CD4-positive, alpha-beta T cell treated with Interleukin-21 for 1 hour (primary cell): Measurements from ENCODE around the gene PAX7.

Experiments used
- DNase-seq: peaks from one replicate; pipeline ENCODE4 v3.0.0-alpha.2; 2020

PAX7 gene

DNA sequence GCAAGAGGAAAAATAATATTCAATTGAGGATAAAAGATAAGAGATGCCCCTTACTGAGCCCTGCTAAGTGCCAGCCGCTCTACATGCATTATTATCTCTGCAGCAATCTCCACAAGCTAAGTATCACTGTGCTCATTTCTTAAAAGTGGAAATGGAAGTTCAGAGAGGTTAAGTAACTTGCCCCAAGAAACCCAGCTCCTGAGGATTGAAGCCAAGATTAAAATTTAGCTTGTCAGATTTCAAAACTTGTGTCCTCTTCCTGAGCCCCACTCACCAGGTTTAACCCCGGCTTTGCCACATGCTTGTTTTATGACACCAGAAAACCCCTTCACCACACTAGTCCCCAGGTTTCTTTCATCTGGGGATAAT lies 11.2 kb upstream of the PAX7 start:
- no peak for DNase-seq

DNA sequence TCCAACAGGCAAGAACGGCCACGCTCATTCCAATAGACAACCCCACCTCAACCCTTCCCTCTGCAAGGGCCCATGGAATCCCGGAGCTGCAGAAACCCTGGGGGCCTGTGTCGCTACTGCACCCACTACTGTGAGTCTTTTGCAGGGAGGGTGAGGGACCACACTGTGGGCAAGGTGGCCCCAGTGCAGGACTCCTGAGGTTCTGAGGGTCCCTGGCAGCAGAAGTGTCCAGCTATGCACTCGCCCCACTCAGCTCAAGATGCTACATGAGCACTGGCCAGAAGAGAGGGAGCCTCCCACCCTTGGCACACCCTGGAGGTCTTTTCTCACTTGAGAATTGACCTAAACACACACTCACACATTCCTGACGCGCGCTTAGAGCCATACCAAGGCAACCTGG lies 2.1 kb upstream of the PAX7 start:
- no peak for DNase-seq

DNA sequence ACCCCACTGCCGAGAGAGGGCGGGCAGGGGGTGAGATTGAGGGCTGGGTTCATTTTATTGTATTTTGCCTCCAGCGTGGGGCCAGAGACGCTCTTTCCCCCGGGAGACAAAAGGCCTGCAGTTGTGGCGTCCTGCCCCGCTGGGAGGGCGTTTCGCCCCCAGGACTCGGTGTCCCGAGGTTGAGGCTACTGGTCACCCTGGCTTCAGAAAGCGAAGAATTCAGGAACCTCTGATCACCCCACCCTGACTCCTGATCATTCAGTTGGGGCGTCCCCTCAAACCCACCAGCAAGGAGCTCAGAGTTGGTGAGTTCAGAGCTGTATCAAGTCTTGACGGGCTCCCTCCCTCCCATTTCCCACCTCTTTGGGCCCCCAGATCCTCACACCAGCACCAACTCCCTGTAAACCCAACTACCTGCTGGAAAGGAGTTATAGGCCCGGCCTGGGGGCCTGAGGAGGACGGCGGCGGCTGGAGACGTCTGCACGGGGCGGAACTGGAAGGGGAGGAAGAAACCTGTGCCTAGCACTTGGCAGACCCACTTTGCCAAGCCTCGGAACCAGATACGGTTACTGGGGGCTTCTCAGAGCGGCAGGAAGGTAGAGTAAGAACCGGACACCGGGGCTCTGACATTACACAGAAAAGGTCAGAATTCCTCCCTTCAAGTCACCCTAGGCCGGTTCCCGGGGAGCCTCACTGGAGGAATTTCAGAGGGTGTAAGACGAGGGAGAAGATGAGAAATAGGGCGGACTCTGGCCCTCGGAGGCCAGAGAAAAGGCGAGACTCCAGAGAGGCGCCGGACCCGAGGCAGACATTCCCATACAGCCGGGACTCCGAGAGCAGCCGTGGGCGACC lies 761 bp upstream of the PAX7 start:
- no peak for DNase-seq

DNA sequence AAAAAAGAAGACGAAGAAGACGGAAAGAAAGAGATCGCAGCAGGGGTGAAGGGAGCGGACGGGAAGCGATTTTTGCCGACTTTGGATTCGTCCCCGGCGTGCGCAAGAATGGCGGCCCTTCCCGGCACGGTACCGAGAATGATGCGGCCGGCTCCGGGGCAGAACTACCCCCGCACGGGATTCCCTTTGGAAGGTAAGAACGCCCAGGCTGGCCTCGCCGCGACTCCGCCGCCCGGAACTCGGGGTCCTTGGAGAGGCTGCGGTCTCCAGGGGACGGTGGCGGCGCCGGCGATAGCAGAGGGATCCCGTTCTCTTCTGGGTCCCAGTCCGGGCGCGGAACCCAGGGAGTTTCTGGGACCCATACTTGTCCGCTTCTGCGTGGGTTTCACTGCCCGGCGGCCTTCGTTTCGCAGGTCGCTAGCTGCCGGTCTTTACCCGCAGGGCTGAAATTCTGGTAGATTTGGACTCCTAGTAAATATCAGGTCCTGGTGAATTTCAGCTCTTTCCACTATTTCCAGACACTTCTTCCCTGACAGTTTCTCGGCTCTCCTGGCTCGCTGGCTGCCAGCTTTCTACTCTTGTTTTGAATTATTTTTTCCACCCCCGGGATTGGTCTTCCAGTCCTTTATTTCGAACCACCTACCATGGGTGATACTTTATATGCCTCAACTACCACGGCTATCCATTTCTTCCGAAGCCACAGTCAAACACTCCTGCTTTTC lies 1.0 kb downstream of the PAX7 start:
- DNase-seq = no peak

DNA sequence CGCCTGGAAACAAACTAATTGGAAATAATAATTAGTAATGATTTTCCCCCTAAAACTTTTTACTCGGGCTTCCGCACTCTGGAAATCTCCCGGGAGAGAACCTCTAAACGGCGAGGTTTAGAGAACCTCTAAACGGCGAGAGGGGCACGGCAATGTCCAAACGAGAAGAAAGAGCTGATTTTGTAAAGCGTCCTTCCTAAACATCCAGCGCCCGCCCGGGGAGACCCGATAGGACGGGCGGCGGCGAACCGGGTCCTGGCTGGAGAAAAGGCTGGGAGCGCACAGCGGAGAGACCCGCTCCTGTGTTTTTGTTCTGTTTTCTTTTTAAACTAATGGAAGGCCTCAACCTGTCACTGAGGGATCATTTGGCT lies 1.6 kb downstream of the PAX7 start:
- no peak for DNase-seq

DNA sequence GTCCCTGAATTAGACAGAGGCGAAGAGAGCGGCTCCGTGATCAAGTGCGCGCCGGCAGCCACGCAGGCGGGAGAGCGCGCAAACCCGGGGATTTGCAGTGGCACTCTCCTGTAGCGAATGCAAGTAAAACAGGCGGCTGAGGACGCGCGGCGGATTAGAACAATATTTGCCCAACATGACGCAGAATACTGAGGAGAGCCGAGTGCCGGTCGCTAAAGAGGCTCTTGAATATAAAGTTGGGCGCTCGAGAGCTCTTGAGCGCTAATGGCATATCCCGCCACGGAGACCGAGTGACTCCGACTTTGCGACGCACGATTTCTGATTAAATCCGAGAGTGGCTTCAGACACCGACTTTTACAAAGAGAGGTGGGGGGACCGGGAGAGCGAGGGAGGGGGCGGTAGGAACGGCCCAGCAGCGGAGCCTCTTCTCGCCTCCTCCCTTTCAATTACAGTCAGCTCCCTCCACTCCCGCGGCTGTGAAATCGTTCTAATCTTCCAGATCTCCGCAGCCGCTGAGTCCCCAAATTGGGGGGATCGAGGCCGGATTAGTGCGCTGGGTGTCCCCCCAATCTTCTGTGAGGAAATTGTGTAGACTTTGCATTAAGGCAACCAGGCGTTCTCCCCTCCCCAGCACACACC lies 2.3 kb downstream of the PAX7 start:
- DNase-seq = no peak

DNA sequence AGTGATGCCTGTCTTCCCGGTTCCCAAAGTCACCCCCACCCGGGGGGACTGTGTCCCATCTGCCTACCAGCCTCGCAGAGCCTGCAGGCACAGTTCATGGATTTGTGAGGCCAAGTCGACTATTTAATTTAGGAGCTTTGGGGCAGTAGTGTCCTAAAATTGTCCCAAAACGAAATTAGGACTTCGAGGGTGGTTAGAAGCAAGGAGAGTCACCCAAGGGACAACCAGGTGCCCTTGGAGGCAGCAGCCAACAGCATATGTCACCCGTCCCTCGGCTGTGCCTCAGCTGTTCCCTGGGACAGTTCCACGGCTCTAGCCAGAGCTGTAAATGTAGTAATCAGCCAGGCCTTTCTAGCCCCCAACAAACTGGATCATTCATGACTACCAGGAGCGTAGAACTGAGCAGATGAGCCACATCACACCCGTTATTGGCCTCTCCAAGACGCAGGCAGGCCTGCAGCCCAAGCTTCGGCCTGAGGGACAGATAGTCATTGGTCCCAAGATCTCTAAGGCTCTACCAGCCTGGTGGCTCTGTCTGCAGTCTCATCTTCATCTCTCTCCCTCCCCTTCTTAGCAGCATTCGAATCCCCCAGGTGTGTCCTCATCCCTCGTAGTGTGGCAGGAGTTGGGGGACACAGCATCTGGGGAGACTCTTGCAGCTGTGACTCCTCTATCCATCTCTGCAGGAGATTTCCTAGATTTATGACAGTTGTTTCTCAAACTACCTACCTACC lies 2.9 kb downstream of the PAX7 start:
- DNase-seq = no peak

DNA sequence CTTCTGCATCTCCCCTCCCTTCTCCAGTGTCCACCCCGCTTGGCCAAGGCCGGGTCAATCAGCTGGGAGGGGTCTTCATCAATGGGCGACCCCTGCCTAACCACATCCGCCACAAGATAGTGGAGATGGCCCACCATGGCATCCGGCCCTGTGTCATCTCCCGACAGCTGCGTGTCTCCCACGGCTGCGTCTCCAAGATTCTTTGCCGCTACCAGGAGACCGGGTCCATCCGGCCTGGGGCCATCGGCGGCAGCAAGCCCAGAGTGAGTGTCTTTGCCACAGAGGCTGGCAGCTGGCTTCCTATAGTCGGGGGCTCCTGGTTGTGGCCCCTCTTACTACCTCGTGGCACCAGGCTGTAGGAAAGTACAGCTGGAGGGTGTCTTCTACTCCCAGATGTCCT lies 3.6 kb downstream of the PAX7 start:
- DNase-seq = no peak

DNA sequence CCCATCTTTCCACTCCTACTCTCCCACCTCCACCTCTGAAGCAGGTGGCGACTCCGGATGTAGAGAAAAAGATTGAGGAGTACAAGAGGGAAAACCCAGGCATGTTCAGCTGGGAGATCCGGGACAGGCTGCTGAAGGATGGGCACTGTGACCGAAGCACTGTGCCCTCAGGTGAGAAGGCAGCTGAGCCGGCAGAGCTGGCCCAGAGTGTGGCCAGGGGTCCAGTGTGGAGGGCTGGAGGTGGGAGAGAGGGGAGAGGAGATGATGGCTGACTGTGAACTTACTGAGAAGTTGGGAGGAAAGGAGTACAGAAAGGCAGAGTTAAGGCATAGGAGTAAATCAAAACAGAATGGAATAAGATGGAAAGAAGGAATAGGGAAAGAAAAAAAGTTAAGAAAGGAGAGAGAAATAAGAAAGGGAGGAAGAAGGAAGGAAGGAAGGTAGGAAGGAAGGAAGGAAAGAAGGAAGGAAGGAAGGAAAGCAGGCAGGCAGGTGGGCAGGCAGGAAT lies 4.5 kb downstream of the PAX7 start:
- no peak for DNase-seq

DNA sequence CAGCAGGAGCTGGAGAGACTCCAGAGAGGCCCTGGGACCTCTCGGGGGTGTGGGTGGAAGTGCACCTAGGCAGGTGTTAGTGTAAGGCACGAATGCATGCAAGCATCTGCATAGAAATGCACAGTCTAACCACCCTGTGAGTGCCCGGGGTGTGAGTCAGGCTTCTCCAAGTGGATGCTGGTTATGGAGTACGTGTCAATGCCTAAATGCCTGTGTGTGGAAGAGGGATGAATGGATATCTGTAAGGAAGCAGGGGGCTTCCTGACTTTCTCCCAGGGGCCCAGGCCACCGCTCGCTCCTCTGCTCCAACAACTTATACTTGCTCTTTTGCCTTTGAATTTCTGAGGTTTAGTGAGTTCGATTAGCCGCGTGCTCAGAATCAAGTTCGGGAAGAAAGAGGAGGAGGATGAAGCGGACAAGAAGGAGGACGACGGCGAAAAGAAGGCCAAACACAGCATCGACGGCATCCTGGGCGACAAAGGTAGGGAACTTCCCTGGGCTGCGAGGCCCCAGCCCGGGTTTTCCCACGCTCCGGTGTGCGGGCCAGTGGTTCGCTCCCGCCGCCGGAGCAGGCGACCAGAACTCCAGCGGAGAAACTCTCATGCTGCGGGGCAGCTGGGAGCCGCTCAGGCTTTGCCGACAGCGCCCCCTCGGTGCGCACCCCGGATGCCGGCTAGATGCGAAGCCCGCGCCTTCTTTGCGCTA lies 5.4 kb downstream of the PAX7 start:
- DNase-seq = no peak

DNA sequence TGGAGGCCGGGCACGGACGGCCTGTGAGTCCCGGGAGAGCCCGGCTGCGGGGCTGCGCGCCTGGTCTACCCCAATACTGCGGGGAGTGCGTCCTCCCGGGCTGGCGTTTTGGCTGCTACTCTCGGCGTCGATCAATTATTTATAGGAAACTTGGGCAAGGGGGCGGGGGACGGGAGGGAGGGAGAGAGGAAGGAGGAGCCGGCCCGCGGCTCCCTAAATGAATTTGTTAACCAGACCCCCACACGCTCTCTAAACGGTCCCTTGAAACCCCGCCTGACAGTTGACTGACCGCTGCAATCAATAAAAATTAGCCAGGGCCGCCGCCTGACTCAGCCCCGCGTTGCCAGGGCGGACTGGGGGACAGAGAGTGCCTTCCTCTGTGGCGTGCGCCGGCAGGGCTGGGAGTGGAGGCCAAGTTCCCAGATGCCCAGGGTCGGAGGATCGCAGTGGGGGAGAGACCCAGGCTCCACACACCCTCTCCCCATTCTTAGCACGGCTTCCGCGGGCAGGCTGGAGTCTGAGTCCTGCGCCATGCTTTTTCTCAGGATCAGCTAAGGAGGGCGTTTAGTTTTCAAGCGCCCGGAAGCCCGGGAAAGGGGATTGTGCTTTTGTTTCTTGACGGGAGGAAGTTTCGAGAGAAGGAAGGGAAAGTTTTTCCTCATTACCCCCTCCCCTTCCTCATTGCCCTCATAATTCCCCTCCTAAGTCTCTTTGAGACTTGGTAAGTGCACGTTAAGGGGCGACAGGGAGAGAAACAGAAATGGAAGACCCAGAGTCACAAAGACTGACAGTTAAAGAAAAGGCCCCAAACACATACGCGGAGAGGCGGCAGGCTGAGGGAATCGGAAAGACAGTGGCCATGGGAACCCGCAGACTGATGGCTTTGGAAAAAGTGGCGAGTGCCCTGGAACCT lies 6.2 kb downstream of the PAX7 start:
- DNase-seq = no peak

DNA sequence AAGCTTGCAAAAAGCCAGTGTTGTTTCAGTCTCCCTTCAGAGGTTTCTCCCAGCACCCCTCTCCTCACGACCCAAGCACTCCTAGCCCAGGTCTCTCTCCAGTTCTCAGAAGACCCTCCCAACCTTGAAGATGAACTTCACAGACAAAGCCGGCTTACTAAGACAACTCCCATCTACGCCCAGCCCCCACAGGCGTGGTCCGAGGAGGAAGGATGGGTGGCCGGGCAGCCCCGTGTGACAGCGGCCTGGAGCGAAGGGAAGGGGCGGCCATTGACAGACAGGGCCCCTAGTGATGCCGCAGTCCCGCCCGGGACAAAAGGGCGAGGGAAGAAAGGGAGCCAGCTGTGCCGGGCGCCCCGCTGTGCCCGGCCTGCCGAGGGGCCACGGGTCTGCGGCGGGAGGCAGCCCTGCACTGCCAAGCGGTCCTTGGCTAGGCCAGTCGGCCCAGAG lies 6.9 kb downstream of the PAX7 start:
- DNase-seq = no peak

DNA sequence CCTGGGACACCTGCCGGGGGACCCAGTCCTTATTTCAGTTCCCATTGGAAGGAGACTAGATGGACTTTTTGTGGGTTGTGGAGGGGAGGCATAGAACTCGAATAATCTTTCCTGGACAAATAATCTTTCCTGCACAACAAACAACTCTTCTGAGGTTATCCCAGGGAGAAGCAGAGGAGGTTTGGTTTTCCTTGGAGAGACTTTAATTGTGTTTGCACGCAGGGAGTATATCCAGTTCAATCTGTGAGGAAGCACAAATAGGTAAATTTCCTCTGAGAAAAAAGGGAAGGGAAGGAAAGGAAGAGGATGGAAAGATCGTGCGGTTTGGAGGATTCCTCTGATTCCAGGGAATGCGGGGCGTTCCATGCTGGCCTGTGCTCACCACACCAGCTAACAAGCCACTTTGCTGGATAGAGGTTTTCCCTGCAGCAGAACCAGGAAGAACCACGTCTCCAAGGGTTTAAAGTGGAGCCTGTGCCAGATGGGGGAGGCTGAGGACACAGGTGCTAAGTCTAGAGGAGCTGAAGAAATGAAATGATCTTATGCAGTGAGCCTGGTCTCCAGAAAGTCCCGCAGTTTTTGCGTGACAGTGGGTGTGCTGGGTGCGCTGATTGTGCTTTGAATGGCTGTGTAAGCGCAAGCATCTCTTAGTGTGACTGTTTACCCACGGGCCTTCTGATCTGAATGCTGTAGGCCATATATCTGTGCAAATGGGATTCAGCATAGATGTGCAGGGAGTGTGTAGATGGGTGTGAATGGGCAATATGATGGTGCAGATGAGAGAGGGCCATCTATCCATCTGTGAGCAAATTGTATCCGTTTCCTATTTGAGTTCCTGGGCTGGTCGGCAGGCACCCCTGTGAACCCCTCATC lies 7.6 kb downstream of the PAX7 start:
- DNase-seq = no peak

DNA sequence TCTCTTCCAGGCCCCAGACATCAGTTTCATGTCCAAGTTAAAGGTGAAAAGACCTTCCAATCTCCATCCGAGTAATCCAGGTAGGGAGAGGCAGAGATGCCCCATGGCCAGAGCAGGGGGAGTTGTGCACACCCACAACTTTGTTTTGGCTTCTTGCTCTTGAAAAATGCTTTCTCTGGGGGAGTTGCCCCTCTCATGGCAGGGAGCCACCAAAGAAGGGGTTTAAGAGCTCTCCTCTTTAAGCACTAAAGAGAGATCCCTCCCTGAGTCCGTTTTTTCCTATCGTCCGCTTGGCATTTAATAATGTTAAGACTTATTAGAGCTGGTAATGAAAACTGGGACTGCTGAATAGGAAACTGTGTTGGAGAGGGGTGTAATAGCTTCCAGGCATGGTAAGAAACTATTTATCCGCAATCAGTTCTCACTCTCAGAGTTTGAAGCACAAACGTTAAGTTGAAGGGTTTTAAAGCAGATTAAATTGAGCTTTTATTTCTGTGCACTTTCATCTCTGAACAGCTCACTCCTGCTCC lies 8.3 kb downstream of the PAX7 start:
- no peak for DNase-seq

DNA sequence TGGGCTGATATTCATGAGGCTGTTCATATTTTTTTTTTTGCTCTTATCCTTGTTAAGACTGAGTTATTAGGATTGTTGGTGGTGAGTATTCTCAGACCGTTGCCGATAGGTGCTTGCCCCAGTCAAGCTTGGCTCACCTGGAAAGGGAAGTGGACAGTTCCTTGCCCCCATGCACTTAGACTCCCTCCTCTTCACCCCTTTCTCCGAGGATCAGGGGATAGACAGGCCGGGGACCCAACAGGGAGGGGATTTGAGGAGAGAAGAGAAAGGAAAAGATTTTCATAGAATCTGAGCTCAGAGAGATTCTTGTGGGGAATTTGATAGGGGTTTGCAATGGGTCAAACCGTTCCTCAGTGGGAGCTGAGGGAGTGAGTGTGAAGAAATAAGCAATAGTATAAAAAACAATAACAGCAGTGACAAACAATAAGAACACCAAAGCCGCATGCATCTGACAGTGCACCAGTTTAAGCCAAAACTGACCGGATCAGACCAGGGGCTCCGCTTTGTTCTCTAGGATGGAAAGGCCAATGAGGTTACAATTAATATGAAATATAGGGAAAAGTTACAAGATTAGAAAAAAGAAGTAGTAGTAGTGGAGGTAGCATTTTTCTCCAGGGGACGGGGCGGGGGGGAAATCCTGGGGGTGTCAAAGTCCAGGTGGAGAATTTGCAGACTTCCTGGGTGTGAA lies 8.9 kb downstream of the PAX7 start:
- no peak for DNase-seq

DNA sequence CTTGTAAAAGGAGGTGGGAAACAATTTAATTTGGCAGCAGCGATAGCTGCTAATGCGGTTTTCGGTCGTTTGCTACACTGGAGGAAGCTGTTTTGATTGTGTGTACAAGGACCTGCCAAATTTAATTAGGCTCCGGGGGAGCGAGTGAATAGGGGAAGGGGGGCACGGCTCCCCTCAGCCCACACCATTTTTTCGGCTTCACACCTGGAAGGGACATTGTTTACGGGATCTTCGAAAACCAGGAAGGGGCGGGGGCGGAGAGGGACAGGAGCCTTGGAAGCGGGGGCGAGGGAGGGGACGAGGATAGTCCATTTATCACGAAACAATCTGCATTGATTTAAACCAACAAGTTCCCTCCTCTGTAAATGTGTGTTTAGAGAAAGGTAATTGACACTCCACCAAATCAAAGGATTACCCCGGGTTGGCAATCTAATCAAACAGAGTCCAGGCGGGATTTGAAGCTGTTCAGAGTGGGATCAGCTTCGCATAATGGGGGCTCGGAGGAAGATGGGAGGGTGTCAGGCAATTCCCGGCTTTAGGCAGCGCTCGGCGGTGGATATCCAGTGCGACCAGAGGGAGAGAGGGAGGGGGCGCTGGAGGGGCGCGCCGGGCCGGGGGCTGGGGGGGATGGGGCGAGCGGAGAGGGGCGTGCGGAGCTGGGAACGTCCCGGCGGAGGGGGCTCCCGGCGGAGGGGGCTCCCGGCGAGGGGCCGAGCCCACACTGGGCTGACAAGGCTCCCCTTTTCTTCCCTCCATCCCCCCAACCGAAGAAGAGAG lies 9.8 kb downstream of the PAX7 start:
- DNase-seq = no peak

DNA sequence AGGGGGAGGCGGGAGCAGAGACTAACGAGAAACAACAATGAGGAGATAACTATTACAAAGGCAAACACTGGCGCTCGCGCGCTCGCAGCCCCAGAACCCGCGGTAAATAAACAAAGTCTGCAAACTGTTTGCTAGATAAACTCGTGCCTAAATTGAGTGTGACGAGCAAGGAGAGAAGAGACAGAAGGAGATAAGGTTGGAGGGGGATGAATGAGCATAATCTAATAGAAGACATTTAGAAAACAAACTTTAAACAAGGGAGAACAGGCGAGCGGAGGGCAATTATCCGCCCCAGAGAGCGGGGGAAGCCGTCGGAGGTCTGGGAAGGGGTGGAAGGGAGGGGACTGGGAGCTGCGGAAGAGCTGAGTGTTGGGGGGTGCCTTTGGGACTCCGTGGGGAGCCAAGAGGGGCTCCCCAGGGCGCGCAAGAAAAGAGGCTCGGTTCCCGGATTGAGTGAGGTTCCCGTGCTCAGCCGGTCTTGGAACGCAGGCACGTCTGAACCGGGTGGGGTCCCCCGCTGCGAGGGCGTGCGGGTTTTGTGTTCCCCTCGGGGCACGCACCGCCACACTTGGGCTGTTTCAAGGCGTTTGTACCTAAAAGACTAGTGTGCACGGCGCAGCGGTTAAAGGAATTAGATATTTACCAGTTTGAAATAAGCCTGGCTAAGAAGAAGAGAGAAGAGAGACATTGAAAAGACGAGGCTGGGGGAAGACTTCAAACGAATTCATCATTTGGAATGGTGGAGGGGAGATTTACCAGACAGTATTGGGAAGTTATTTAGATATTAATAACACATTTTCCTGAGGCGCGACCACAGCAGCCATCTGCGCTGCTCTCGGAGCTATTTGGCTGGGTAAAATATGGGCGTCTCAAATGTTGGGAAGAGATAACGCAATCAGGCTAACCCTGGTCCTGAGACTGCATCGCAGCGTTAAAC lies 10.6 kb downstream of the PAX7 start:
- no peak for DNase-seq
